Activated CD8-positive, alpha-beta memory T cell treated with anti-CD3 and anti-CD28 coated beads for 36 hours (primary cell): ENCODE results near the gene MICALL2. TPM values are rescaled to one million over a fixed set of nuclear protein-coding genes. Genes with fewer than 3 reads are reported as not detected.

ENCODE experiments used
- CTCF ChIA-PET: fragments of 350-600 bp; sonication (Branson Sonifier 250); formaldehyde crosslinking; loops from one replicate; lab custom pipeline; 2021; ENCODE audit warnings: antibody characterized with exemption; lab: Charles Lee
- POLR2A ChIA-PET: fragments of 350-600 bp; sonication (Branson Sonifier 250); formaldehyde crosslinking; loops from one replicate; lab custom pipeline; 2021; ENCODE audit warnings: antibody characterized with exemption; lab: Charles Lee
- total RNA-seq, 2 experiments: library from RNA; stranded (reverse); gene quantifications; one replicate each; pipeline ENCODE4 v1.2.3, GENCODE V29; 2021

MICALL2 gene
- total RNA-seq, 2 experiments from 2014 or later = 2.3 to 5.2 TPM

DNA sequence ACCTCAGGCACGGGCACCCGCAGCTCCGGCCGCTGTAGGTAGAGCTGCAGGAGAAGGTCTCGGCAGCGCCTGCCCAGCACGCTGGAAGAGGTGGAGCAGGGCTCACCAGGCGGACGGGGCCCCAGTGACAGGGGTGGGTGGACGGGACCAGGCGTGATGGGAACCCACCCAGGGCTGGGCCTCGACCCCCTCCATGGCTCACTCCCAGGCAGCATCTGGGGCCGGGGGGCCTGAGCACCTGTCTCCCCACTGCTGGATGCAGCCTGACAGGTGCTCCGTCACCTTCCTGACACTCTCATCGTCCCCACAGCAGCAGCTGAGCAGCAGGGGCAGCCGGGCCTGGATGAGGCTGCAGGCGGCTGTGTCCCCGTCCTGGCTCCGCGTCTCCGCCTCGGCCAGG, 16.7 kb upstream of the MICALL2 start:
- ChIA-PET CTCF (interaction anchor here (2.5 kb wide), 1 partner anchor 59 kb away, joined by 8 read pairs; no protein-coding TSS in a partner anchor), POLR2A (no interaction called here)

DNA sequence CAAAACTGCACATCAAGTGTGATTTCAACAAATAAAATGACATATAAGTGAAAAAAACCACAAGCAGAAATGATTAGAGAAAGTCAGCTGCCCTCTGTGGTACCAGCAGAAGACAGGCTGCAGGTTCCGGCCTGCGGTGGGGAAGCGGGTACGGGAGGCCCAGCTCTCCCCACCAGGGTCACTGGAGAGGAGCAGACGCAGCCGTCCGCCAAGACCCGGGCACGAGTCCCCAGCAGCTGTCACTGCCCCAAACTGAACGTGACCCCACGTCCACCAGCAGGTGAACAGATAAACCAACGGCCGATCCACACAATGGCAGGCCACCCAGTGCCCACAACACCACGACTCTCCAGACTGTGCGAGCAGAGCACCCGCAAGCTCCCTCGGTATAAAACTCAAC, 16.1 kb upstream of the MICALL2 start:
- ChIA-PET CTCF (interaction anchor here (0.8 to 2.5 kb wide), 7 partner anchors 13 to 299 kb away, joined by 3 to 8 read pairs (median 4); no protein-coding TSS in a partner anchor), POLR2A (no interaction called here)

DNA sequence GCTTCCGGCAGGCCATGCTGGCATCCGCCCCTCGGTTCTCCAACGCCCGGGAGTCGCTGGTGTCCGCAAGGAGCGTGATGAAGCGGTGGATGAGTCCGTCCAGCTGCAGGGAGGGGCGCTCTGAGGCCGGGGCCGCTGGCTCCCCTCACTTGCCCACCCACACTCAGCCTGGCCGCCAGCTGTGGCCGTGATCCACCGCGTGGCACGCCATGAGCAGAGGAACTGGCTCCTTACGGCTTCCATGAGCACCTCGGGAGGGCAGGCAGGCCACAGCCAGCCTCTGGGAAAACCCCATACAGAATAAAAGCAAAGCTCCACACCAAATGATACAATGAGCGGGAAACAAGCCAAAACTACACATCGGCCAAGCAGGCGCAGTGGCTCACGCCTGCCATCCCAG, 15.5 kb upstream of the MICALL2 start:
- ChIA-PET POLR2A (interaction anchor here (0.8 kb wide), 1 partner anchor 28 kb away, joined by 3 read pairs; no protein-coding TSS in a partner anchor), CTCF (interaction anchor here (0.7 to 2.5 kb wide), 18 partner anchors 9 to 299 kb away, joined by 3 to 8 read pairs (median 4); partner anchors contain the start of gene MICALL2)

DNA sequence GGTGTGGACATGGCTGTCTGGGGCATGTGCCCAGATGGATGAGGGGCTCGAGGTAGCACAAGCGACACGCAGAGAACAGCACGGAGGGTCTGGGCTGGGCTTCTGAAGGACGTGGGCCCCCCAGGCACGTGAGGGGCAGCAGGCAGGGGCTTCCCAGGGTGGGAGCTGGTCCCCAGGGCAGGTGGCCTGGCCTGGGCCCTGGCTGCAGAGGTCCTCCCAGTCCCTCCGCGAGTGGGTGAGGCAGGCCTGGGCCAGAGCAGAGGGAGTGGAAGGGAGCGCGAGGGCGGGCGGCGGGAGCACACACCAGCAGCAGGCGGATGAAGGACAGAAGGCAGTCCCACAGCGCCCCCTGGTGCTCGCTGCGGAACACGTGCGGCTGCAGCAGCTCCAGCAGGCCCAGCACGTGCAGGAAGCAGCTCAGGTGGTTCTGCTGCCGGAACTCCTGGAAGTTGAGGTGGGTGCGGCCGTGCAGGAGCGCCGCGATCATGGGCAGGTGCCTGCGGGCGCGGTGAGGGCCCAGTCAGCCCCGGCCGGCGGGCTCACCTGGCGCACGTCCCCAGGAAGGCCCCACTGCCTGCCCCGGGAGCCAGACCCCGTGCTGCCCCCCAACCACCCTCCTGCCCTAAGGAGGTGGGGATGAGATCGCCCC, 14.7 kb upstream of the MICALL2 start:
- CTCF ChIA-PET = interaction anchor here (0.7 to 2.5 kb wide), 19 partner anchors 10 to 298 kb away, joined by 3 to 8 read pairs (median 4); partner anchors contain the start of gene MICALL2
- POLR2A ChIA-PET = no interaction called here

DNA sequence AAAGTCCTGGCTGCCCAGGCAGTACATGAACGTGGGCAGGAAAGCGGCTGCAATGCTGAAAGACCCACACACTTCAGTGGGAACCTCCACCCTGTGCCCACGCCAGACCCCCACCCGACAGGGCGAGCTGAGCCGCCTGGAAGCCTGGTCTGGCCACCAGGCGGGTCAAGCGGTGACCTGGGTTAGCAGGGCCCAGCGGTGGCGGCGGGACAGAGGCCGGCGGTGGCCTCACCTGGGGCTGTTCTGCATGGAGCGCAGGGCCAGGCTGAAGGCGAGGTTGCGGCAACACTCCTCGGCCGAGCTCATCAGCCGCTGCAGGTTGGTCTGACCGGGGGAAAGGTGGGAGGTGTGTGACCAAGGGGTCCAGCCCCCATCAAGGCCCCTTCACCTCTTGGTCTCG, 11.6 kb upstream of the MICALL2 start:
- ChIA-PET POLR2A (no interaction called here), CTCF (no interaction called here)

DNA sequence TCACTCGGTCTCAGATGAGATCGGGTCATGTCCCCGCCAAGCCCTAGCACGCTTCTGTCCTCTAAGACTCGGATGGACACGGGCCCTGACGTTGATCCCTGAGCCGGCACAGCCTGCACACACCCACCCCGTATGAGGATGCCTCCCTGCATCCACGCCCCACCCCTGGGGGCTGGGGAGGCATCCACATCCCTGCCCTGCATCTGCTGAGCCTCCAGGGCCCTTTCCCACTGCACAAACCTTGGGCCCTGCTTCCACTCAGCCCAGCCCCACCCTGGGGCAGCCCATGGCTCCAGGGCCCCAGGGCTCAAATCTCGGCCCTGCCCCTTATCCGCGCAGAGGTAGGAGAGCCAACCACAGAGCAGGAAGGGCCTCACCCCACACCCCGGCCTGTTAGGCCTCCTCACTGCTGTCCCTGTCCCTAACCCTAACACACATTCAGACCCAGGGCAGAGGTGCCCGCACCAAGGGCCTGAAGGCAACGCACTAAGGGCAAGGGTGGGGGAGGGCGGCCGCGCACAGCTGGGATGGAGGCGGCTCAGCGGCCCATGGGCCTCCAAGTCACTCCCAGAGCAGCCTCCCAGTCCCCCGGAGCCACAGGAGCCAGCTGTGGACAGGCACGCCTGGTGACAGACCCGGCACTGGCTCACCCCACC, 9.5 kb upstream of the MICALL2 start:
- POLR2A ChIA-PET = no interaction called here
- CTCF ChIA-PET = interaction anchor here (1.3 kb wide), 1 partner anchor 8 kb away, joined by 3 read pairs; no protein-coding TSS in a partner anchor

DNA sequence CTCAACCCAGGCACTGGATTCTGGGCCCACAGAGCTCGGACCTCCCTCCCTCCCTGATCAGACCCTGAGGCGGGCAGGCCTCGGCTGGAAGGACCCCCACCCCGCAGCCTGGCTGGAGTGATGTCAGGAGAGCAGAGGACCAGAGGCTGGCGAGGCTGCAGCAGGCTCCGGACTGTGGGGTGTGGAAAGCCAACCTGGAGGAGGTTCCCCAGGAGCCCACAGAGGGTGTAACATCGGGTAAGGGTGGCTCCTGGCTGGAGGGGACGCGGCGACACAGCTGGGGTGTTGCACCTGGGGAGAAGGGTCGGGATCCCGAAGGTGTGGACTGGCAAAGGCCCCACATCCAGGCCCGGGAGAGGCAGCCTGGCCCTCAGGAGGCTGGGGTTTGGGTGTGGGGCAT, 8.9 kb upstream of the MICALL2 start:
- POLR2A ChIA-PET = no interaction called here
- CTCF ChIA-PET = no interaction called here

DNA sequence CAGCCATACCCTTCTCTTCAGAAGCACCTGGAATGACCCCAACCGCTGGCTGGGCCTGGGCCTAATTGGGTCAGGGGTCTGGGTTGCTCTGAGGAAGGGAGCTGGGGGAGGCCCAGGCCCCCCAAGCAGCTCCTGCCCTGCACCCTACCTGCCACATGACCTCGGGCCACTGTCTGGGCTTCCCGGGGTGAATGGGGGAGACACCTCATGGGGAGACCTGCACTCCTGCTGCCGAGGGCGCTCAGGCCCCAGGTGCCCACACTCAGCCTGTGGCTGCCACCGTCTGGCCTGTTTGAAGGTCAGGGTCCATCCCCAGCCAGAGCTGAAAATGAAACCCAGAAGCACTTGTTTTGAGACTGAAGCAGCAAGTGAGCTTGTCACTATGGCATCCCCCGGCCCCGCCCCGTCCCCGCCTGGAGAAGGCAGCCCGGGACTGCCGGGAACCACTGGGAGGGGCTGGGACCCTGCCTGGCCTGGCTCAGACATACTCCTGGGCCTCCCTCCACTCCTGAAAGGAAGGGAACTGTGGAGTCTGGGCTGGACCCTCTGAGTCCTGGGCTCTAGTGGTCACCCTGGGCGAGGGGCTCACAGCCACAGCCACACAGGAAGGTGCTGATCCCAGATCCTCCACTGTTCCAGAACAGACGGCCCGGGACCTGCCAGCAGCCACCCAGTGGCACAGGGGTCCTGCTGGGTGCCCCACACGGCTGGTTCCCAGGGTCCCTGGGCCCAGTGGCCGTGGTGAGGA, 7.4 kb upstream of the MICALL2 start:
- ChIA-PET POLR2A (no interaction called here), CTCF (interaction anchor here (0.5 to 0.6 kb wide), 2 partner anchors 48 to 95 kb away, joined by 3 read pairs; no protein-coding TSS in a partner anchor)

DNA sequence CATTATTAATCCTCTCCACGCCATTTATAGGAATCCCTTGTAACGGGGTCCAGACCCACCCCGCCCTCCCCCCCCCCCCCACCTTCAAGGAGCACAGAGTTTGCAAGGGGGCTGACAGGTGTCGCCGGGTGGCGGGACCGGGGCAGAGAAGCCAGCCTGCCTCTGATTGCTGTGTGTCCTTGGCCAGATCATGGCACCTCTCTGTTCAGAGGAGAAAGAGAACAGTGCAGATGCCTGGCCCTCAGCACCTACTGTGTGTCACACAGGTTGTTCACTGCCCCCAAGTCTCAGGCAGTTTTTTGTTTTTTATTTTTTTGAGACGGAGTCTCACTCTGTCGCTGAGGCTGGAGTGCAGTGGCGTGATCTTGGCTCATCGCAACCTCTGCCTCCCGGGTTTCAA, 5.4 kb upstream of the MICALL2 start:
- CTCF ChIA-PET = no interaction called here
- POLR2A ChIA-PET = no interaction called here

DNA sequence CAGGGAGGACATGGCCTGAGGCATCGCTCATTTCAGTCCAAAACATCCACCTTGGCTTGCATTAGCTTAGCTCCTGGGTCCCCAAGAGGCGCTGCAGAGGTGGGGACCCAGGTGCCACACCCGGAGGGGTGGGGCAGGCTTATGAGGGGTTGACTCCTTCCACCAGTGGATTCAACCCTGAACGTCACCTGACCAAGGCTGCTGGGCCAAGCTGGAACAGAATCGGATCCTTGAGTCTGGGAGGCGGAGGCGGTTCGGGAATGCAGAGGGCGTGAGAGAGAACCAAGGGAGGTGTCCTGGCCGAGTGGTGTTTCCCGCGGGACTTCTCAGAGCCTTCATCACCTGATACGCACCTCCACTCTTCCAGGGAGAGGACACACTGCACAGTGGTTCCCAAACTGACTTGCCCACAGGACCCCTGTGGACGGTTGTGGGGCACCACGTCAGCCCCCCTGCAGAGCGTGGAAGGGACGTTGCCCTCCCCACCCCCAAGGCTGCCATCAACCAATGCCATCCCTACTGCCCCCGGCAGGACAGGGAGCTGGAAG, 4.5 kb upstream of the MICALL2 start:
- POLR2A ChIA-PET = no interaction called here
- CTCF ChIA-PET = interaction anchor here (2.1 kb wide), 1 partner anchor 11 kb away, joined by 7 read pairs; no protein-coding TSS in a partner anchor

DNA sequence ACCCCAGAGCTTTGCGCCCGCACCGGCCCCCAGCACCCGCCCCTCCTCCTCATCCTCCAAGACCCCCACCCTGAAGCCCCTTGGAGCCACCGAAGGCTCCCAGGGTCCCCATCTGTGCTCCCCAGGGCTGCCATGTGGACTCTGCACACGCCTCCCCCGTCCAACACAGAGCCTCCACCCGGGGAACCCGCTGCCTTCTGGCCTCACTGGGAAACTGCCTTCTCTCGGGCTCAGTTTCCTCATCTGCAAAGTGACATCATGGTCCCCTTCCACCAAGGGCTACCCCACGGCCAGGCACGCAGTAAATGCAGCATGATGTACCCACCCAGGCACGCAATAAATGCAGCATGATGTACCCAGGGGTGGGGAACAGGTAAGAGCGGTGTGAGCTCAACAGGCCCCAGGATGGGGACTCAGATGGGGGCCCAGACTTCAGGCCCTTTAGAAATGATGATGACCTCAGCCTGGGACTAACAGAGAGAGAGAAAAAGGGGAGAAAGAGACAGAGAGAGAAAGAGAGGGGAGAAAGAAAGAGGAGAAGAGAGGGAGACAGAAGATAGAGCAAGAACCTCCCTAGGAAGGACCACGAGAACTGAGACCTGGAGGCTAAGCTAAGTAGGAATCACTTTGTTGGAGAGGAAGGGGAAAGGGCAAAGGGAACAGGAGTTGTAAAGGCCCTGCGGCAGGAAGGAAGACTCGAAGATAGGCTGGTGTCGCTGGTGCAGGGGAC, 2.5 kb upstream of the MICALL2 start:
- POLR2A ChIA-PET = interaction anchor here (0.5 kb wide), 1 partner anchor 860 kb away, joined by 3 read pairs; no protein-coding TSS in a partner anchor

DNA sequence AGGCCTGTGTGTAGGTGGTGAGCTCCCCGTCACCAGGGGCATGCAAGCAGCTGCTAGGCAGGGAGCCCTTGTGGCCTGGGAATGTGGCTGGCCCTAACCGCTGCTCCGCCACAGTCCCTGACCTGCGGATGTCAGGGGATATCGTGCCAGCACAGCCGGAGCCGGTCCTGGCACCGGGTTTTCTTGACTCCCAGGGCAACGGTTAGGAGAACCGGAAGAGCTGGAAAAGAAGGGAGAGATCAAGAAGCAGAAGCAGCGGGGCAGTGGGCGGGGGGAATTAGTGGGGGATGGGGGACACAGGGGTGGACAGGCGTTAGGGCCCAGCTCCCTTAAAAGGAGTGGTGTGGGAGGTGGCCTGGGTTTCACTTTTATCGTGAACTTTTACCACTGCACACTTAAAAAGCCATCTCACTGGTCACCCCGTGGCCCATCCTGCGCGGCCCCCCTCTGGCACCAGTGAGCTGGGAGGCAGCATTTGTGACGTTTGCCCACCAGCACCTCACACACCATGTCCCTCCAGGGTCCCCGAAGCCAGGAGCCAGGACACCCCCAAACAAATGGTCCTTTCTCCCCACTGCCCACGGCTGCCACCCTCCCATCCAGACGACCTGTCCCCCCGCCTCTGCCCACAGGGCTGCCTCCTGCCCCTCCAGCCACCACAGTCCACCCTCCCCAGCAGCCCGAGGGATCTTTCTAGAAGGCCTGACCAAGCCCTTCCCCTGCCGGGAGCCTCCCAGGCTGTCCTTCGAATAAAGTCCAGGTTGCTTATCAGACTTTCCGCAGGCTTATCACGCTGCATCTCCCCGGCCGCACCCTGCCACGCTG, 1.8 kb upstream of the MICALL2 start:
- POLR2A ChIA-PET = interaction anchor here (0.5 kb wide), 1 partner anchor 859 kb away, joined by 3 read pairs; no protein-coding TSS in a partner anchor
- CTCF ChIA-PET = interaction anchor here (0.7 to 1.6 kb wide), 3 partner anchors 8 to 49 kb away, joined by 3 to 6 read pairs (median 3); no protein-coding TSS in a partner anchor

More for the DNA sequence above, 2.5 kb upstream of the MICALL2 start:
- CTCF ChIA-PET = interaction anchor here (1.5 to 2.1 kb wide), 3 partner anchors 8 to 12 kb away, joined by 3 to 7 read pairs (median 6); no protein-coding TSS in a partner anchor

DNA sequence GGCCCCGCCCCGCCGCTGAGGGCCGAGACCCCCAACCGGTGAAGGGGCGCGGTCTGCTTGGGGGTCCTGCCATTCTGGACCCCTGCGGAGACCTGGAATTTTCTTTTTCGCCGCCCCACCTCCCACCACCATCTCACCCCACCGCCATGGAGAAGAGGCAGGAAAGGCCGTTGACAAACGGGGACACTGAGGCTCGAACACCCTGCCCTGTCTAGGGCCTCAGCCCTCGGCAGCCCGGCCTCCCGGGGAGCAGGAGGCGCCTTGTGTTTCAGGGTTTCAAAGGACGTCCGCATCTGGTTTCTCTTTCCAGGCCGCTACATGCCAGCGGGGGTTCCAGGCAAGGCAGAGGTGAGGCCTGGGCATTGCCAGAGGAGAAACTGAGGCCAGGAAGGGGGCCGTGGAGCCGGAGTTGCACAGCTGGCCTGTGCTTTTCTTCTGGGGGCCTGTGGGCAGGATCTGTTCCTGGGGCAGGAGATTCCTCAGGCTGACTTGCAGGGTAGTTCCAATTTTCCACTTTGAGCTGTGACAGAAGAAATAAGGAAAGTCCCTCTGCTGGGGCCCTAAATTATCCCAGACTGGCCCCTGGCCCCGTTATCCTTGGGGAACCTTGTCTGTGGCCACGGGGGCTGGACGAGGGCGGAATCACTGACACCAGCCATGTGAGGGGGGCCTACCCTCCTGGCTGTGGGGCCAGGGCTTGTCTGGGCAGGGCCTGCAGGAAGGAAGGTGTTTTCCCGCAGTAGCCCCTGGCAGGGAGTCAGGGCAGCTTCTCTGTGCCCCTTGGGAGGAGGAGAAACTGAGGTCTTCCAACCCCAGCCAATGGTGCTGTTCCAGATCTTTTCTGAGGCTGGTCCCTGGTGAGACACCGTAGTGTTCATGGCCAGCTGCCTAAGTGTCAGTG, 900 bp upstream of the MICALL2 start:
- ChIA-PET POLR2A (no interaction called here), CTCF (interaction anchor here (0.7 to 1.9 kb wide), 3 partner anchors 9 to 48 kb away, joined by 3 to 6 read pairs (median 4); no protein-coding TSS in a partner anchor)

DNA sequence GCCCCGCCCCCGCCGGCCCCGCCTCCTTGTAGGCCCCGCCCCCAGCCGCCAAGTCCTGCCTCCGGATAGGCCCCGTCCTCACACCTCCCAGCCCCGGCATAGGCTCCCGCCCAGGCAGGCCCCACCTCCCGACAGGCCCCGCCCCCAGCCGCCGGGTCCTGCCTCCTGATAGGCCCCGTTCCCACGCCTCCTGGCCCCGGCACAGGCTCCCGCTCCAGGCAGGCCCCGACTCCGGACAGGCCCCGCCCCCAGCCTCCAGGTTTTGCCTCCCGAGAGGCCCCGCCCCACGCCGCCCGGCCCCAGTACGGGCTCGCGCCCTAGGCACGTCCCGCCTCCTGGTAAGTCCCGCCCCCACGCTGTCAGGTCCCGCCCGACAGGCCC, 232 bp upstream of the MICALL2 start:
- POLR2A ChIA-PET = no interaction called here
- CTCF ChIA-PET = interaction anchor here (1.9 kb wide), 1 partner anchor 14 kb away, joined by 5 read pairs; no protein-coding TSS in a partner anchor

DNA sequence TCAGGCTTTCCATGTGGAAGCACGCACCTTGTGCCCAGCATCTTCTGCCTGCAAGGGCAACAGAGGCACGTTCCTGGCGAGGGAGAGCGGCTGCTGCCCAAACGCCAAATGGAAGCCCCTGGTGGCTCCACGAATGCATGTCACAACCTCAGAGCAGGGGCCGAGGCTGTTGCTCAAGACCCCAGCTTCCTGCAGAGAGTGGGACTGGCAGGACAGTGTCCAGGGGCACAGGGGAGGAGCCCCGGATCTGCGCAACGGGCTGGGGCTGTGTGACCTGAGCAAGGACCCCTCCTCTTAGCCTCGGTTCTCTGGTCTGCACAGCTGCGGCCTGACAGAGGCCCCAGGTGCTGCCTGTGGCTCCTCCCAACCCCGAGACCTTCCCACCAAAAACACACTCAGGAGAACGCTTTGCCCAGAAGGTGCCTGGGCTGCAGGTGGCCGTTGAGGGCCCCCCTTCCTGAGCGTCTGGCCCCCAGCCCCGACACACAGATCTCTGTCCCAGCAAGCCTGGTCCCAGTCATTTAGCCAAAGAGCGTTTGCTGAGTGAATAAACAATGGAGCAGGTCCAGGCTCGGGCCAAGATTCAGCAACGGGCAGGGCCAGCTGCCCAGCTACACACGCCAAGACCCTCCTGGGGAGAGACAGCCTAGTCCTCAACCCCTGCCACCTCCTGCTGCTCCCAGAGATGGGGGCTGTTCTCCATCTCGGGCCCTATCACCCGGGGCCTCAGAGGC, 1.2 kb downstream of the MICALL2 start:
- ChIA-PET CTCF (interaction anchor here (0.6 to 1.9 kb wide), 2 partner anchors 16 to 45 kb away, joined by 3 to 5 read pairs; no protein-coding TSS in a partner anchor), POLR2A (no interaction called here)
